AG20443 (cell line): ENCODE results near the gene APBA2.

ENCODE experiments used
- DNase-seq: peaks from one replicate; pipeline ENCODE4 v3.0.0; 2012; ENCODE audit warnings: low spot score, mixed read lengths

The APBA2 gene

DNA sequence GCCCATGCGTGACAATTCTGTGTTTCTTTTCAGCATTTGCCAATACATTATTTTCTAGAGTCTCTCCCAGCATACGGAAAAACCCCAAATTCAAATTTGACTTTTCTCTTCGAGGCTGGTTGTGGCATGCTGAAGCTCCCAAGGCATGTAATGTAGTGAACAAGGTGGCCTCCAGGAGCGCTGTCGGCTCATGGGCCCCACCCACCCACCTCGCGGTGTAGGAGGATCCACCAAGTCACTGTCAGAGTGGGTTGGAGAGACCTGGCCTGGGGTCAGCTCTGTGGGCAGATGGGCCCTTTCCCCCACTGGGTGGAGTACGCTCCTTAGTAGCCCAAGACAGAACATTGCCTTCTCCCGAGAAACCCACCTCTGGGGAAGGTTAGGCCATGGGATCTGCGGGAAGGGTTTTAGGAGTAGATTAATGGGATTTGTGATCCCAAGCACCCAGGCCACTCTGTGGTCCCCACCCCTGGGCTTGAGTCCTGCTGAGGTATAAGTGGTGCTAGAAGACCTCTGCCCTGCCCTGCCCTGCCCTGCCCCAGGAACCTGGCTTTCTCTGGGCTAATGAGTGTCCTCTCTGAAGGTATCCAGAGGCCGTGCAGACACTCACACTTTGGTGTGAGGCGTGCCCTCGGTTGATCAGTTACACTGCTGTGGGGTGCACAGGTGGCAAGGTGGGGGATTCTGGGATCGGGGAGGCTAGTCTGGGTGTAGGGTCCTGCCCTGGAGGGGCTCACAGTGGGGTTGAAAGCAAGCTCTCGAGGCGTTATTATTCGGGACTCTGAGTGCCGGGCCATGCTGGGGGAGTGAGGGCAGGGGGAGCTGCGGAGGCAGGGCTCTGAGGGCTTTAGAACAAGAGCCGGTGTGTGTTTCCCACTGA, 97.9 kb downstream of the APBA2 start:
- DNase-seq: no peak

DNA sequence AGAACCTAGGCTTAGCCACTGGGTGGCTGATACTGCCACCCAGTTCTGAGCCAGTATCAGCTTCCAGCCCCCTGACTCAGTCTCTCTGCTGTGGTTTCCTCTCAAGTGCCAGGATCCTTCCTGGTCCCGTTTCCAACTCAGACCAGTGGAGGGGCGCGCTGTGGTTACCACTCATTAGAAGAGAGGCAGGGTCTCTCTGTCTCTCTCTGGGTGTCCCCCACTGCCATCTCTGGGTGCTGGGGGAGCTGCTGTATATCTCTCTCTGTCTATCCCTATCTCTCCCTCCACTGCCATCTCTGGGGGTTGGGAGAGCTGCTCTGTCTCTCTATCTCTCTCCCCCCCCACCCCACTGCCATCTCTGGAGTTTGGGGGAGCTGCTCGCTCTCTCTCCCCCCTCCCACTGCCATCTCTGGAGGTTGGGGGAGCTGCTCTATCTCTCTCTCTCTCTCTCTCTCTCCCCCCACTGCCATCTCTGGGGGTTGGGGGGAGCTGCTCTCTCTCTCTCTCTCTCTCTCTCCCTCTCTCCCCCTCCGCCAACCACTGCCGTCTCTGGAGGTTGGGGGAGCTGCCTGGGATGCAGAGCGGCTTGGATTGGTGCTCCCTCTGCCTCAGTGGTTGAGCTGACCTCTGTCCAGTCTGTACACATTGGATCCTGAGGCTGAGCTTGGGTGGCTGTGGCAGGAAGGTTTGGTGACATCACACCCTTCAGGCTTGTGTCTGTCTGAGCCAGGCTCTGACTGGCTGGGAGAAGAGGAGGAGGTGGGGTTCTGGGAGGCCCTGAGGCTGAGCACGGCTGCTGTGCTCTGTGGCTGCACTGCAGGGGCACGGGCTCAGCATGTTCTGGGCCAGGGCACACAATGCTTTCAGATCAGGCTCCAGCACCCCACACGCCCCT, 98.9 kb downstream of the APBA2 start:
- DNase-seq: no peak

DNA sequence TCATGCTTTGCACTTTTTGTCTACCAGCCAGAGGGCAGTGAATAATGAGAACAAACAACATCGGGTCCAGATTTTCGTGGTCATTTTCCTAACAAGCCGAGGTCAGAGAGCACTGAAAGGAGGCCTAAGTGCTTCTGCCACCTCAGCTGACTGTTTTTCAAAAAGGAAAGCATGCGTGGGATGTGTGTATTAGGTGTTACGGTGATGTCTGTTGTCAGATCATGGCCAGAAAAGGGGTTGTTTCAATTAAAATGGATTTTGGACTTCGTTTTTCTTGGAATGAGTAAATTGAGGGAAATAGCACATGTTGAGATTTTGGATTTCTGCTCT, 99.5 kb downstream of the APBA2 start:
- DNase-seq: no peak

DNA sequence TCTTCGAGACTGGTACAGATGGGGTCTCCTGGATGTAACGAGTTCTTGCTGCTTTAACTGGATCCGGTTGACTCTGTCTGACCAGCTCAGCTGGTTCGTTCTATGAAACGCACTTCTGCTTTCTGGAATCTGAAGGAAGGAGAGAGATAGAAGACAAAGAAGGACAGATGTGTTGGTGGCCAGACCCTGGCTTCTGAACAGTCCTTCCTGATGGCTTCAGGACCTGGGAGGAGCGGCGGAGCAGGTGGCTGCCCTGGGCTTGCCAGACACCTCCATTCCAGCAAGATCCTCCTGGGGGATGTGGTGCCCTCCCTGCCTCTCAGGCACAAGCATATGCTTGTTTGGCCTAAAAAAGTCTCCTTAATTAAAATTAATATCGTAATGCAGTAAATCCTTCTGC, 99.9 kb downstream of the APBA2 start:
- DNase-seq: no peak

DNA sequence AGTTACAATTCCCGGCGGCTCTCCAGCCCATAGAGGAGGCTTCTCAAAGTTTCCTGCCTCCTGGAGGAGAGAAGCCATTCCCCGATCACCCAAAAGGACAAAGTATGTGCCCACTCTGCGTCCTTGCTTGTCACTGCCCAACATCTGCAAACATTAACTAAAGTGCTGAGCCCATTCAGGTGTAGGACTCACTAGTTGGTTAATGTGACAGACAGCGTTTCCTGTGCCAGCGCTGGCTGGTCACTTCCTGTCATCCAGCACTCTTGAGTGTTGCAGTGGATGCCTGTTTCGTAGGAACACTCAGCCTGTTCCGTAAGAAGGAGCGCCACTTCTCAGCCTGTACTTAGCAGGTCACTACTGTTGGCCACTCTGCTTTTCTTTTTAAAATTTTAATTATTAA, 100.3 kb downstream of the APBA2 start:
- DNase-seq: no peak

DNA sequence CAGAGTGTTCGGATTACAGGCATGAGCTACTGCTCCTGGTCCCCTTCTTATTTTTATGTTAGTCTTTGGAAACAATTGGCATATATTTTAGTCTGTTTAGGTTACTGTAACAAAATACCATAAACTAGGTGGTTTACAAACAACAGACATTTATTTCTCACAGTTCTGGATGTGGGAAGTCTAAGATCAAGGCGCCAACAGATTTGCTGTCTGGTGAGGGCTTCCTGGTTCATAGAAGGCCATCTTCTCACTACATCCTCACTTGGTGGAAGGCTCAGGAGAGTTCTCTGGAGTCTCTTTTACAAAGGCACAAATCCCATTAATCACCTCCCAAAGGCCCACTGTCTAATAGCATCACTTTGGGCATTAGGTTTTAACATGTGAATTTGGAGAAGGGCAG, 101.0 kb downstream of the APBA2 start:
- no peak for DNase-seq

DNA sequence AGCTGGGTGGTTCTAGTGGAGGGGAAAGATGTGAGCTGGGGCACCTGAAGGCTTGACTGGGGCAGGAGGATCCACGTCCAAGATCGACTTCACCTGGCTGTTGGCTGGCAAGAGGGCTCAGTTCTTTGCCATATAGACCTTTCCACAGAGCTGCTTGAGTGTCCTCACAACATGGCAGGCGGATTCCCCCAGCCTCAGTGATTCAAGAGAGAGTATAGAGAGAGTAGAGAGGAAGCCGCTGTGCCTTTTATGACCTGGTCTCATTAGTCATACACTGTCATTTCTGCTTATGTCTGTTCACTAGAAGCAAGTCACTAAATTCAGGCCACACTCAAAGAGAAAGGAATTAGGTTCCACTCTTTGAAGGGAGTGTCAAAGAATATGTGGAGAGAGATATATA, 101.6 kb downstream of the APBA2 start:
- DNase-seq: no peak

DNA sequence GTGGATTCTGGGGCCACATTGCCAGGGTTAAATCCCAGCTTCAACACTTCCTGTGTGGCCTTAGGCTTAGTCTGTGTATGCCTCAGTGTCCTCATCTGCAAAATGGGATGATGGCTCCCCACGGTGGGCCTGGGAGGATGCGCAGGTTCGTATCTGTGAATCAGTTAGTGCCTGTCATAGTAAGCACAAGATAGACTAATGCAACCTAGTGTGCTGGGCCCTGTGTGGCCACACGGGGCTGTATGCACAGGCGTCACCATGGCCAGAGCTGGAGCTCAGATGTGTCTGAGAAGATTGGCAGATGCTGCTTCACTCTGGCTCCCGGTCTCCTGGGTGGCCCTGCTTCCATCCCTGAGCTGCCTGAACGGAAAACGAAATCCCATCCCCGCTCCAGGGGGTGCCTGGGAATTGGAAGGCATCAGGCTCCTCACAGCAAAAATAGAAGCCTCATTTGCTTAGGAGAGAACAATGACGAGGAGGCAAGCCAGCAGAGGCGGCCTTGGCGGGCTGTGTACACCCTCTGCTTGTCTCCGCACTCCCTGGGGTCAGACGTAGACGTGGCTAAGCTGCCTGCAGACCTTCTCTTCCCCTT, 103.6 kb downstream of the APBA2 start:
- DNase-seq: no peak

DNA sequence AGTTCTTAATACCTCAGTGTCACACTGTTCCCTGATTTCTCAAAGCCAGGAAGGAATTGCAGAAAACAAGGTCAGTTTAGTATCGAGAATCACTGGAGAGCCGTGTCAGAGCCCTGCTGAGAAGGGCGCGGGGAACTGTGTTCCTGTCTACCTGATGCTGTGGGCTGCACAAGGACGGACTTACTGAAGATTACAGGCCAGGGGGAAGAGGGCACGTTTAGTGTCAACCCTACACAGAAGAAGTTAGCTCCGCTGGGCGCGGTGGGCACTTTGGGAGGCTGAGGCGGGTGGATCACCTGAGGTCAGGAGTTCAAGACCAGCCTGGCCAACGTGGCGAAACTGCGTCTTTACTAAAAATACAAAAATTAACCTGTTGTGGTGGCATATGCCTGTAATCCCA, 104.1 kb downstream of the APBA2 start:
- no peak for DNase-seq

DNA sequence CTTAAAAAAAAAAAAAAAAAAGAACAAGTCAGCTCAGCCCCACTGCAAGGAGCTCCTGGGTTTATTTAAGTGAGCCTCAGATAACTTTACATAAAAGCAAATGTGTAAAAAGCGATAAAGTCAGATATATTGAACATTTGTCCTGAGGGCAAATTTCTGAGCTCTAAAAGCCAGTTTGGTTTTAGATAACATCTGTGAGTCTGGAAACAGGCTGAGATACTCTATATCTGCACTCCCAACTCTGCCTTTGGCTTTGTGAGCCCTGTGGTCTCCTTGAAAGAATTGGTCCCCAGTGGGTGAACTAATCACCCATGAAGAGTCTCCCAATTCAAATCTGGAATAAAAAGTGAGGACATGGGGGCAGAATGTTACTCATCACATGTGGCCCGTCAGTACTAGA, 104.6 kb downstream of the APBA2 start:
- DNase-seq: no peak

DNA sequence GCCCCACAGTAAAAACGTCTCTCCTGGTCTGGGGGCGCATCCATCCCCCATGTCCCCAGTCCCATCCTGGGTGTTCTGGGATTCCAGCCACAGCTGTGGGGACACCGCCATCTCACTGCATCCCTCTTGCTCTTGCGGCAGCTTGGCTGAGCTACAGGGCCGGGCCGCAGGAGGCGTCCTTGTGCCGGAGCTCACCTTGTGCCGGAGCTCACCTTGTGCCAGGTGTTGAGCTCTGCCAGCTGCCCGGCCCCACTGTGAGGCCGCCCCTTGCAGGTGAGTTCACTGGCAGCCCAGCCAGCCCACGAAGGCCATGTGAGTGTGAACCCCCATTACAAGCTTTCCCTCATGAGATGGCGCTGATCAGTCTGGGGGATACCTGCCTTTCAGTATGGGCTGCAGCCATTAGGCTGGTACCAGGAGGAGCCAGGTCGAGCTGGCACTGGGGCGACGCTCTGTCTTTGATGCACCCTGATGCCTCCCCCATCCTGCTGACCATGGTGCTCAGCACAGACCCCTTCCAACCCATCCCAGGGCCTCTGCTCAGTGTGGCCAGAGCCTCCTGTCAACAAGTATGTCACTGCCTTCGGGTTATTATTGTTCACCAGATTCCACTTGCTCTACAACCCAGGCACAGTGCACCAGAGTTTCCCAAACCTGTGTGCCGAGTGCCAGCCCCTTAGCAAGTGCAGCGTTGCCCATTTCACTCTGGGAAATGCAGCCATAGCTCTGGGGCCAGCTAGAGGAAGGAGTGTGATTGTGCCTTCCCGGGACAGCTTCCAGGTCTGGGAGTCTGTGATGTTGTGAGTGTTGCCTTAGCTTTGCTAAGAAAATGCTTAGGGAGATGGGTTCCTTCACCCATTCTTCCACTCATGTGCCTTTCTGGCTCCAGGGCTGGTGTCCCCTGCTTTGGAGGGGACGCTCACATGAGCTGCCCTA, 105.7 kb downstream of the APBA2 start:
- DNase-seq: no peak

DNA sequence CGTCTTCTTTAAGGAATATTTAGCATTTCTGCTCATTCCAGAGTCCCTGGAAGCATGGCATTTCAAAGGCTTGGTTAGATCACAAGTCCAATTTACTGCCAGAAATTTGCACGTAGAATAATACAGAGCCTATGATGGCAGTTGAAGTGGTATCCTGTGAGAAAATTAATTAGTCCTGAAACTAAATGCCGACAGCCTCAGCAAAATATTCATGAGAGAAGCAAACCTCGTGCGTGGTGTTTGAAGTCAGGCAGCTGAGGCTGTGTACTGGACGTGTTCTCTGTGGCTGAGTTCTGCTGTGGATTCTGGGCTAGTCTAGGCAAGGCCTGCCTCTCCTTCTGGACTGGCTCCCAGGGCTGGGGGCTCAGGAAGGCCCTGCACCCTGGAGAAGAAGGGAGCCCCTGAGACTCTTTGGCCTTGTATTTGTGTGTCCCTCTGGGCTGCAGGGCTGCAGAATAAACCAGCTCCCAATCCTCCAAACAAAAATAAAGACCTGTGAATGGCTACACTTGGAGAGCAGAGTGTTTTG, 106.6 kb downstream of the APBA2 start:
- DNase-seq: no peak

DNA sequence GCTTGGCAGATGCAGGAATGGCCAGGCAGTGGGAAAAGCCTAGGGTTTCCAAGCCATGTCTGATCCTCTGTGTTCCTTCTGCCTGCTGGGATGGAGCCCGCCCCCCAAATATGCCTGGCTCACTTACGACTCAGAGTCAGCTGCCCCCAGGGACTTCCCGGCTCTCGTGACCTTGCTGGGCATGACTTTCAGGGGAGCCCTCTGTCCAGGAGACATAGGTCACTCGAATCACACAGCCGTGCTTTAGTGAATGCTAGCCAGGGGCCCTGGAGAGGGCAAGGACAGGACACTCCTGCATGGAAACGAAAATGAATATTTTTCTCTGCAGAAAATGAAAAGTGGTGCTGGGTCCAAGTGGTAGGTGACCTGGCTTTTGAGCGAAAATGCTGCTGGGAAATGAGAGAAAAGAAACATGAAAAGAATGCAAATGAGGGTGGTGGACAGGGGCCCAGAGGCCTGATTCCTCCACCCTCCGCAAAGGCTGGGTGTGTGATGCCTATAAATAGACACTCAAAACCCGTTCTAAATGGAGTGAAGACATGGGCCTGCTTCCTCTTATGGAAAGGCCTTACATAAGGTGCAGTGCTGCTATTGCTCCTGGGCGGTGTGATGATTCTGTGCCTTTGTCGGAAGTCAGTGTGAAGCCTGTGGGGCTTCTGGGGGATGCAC, 107.4 kb downstream of the APBA2 start:
- DNase-seq: no peak

DNA sequence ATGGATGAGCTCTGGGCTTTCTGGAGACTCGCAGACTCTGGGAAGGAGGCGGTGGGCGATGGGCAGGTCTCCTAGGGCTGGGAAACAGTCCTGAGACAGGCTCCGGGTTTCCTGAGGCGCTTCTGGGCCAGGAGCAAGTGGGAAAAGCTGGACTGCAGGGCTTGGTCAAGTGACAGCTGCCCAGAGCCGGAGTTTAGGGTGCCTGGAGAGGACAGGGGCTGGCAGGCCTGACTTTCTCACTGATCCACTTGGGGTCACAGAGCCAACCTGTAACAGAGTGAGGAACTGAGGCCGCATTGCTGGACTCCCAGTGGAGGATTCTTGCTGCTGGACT, 107.9 kb downstream of the APBA2 start:
- DNase-seq: no peak

DNA sequence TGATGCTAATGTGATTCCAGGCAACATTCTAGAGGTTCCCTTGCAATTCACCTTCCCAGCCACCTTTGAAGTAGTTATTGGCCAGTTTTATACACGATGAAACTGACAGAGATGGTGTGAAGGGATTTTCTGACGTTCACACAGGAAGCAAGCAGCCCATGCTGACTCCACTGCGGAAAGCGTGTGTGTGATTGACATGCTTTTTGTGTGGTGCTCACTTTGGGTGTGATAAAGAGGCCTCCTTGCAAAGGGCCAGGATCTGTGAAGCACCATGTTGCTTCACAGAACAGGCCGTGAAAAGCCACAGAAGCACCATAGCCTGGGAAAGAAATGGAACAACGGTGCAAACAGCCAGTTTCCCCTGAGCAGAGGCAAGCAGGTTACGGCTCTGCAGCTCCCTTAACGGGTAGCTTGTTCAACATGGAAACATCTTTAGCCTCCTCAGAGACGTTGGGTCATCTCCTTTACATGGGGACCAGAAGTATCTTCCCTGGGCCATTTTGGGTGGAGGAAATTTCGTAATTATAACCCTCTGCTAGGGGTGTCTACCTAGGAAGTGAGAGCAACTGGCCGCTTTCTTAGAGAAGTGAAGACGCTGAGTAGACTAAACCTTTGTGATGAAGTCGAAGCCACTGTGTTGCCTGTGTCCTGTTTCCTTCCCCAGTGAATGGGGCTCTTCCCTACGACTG, 108.5 kb downstream of the APBA2 start:
- DNase-seq: no peak

DNA sequence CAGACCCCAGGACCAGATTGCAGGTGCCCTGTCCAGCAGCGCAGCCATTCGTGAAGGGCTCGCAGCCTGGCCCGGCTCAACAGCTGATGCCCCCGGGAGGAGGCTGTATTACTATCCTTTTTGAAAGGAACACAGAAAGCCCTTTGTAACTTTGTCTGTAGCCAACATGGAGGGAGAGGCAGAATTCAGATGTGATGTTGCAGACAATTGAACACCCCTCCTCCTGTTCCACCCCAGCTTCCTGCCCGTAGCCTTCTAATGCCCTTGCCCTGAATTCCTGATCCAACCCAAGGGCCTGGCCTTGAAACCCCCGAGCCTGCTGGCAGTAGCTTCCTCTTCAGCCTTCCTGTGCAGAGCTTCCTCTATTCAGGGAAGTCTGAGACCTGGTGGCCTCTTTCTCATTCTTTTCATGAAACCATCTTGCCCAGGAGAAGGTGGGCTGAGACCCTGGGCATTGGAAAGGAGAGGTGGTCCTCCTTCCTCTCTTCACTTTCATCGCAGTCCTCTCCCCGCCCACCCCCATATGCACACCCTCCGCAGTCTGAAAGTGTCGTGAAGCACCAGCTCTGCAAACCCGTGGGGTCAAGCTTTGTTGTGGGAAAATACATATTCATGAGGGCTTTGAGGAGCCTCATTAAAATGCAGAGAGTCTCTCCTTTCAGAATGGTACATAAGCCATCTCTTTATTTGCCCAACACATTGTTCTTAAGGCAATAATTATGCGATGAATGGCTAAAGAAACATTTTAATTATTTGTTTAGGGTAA, 109.2 kb downstream of the APBA2 start:
- no peak for DNase-seq

DNA sequence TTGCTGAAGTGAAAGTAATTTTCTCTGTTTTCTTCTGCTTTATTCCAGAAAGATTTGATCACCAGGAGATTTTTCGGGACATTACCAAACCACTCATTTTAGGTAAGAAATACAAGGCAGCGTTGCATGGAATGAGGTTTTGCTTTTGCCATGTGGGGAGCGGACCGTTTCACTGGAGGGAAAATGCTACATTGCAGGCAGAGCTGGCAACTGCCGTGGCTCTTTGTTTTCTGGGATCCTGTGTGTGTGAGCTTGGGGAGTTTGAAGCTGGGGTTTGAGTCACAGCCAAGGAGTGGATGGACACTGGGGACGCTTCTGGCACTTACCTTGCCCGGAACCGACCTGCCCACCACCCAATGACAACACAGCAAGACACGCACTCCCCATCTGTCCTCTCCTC, 109.9 kb downstream of the APBA2 start:
- no peak for DNase-seq

DNA sequence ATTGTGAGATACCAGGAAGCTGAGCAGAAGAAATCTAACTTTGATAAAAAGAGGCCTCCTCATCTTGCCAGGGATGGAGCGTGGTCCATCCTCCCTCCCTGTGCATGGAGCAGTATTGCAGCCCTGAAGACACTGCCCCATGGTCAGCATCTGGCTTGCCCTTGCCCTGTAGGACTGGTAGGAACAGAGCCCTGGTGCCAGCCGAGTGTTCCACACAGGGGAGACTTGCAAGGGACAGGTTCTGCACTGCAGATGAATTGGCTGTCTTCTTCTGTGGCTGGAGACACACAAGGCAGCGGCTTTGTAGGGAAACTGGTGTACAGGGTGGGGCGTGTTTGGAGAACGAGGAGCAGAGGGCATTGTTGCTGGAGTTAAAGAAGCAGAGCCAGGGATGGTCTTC, 110.5 kb downstream of the APBA2 start:
- no peak for DNase-seq

DNA sequence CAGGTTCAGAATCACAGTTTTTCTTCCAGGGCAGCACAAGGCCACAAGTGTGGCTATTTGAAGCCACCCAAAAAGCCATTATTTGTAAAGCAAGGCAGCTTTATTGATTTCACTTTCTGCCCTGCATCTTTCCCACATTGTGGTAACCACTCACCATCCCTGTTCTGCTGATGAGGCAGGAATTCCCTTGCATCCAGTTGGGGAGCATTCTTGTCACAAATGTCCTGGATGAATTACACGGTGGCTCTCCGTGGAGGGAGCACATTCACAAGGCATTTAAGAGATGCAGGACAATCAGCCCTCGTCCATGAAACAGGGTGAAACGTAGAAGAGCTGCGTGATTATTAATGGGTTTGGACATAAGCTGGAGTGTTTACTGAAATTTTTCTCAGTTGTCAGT, 111.2 kb downstream of the APBA2 start:
- no peak for DNase-seq

DNA sequence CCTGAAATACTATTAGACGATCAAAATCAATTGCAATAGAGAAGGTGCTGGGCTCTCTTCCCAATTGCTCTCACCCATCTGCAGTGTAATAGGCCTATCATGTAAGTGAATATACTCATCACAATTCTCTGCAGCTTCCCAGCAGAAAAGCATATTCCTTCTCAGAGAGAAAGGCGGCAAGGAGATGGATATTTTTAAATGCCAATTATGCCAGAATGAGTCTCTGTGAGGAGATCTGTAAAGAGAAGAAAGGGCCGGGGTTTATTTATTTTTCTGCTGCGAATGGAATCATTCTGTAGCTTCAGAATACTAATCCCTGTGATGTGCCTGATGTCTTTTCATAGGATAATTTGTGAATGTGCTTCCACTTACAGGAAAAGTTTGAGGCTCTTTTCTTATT, 112.0 kb downstream of the APBA2 start:
- DNase-seq: no peak
